Measurements from ENCODE around the gene PBX1. TPM values are rescaled to one million over a fixed set of nuclear protein-coding genes. Genes with fewer than 3 reads are reported as not detected.

Gene PBX1
- total and polyA plus RNA-seq, 4 donors = 2.2 to 17.3 (median 5.1) TPM

DNA sequence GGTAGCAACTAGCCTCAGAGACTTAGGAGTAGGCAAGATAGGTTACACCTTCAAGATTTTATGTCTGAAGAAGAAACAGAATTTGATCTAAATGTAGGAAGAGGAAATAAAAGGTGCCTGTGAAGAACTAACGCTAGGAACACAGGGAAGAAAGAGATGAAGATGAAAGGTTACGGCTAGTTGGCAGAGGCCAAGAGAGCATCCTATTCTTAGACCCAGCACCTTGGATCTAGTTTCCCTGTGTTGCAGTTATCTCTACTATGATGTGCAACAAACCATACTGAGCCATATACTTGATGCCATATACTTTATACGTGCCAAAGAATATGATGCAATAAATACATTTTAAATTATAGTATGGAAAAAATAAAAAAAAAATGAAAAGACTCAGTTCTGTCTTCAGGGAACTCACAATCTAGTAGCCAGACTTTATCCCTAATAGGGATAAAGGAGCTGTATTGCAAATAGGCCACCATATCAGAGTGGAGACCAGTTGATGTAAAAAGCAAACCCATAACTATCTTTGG is 181.1 kb downstream of the PBX1 start:
- no peak overlapping the region for H3K9ac ChIP-seq (ENCODE audit: low read depth in 1 of 2, low read length in 2 of 2)
- TF ChIP-seq SP1 (IDR thresholded peaks at IDR 0.05) (no peak), EGR1 (IDR thresholded peaks at IDR 0.05; ENCODE audit: low read depth in 2 of 2) (no peak), TAF1 (conservative IDR thresholded peaks at IDR 0.05) (no peak), RAD21 (IDR thresholded peaks at IDR 0.05) (no peak), YY1 (IDR thresholded peaks at IDR 0.05) (no peak), NR2F2 (IDR thresholded peaks at IDR 0.05) (no peak)
- TF ChIP-seq, protein P1, sequence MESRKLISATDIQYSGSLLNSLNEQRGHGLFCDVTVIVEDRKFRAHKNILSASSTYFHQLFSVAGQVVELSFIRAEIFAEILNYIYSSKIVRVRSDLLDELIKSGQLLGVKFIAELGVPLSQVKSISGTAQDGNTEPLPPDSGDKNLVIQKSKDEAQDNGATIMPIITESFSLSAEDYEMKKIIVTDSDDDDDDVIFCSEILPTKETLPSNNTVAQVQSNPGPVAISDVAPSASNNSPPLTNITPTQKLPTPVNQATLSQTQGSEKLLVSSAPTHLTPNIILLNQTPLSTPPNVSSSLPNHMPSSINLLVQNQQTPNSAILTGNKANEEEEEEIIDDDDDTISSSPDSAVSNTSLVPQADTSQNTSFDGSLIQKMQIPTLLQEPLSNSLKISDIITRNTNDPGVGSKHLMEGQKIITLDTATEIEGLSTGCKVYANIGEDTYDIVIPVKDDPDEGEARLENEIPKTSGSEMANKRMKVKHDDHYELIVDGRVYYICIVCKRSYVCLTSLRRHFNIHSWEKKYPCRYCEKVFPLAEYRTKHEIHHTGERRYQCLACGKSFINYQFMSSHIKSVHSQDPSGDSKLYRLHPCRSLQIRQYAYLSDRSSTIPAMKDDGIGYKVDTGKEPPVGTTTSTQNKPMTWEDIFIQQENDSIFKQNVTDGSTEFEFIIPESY (IDR thresholded peaks at IDR 0.05) = no peak
- TF ChIP-seq, protein P2, sequence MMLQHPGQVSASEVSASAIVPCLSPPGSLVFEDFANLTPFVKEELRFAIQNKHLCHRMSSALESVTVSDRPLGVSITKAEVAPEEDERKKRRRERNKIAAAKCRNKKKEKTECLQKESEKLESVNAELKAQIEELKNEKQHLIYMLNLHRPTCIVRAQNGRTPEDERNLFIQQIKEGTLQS (IDR thresholded peaks at IDR 0.05) = no peak
- 96% methylated on average over 3 of the region's 3 CpGs for WGBS
- no peaks in the 10 kb centered on the region for H3K9me3 ChIP-seq (ENCODE audit: control insufficient read depth in 4 of 4, low read length in 3 of 4)
- no peaks in the 10 kb centered on the region for H3K27me3 ChIP-seq (ENCODE audit: control insufficient read depth in 4 of 4, insufficient read depth in 4 of 4, low read length in 3 of 4)
- no peaks in the 10 kb centered on the region for H3K4me1 ChIP-seq (ENCODE audit: control insufficient read depth in 4 of 4, insufficient read depth in 4 of 4, low read length in 3 of 4)
- no peaks in the 10 kb centered on the region for H3K36me3 ChIP-seq (ENCODE audit: control insufficient read depth in 4 of 4, insufficient read depth in 3 of 4, low read depth in 1 of 4, low read length in 3 of 4)
- no peak overlapping the region for H3K27ac ChIP-seq (ENCODE audit: low read depth in 1 of 2, low read length in 2 of 2)
- no peak overlapping the region for H3K4me3 ChIP-seq (ENCODE audit: low read depth in 1 of 3, low read length in 3 of 3)
- DNase-seq (ENCODE audit: low spot score) = no peak

- no peaks in the 10 kb centered on the region for H3K36me3 ChIP-seq (ENCODE audit: control insufficient read depth in 4 of 4, insufficient read depth in 3 of 4, low read depth in 1 of 4, low read length in 3 of 4)
- DNase-seq (ENCODE audit: low spot score) = no peak
- no peak for TF ChIP-seq GABPA (IDR thresholded peaks at IDR 0.05 in 1 of 2, conservative IDR thresholded peaks at IDR 0.05 in 1 of 2)
- no peak for TF ChIP-seq FOXA2 (IDR thresholded peaks at IDR 0.05)
- no peak for TF ChIP-seq YY1 (IDR thresholded peaks at IDR 0.05)
- TF ChIP-seq, protein P2 (IDR thresholded peaks at IDR 0.05) = no peak
- no peak for TF ChIP-seq EGR1 (IDR thresholded peaks at IDR 0.05; ENCODE audit: low read depth in 2 of 2)
- no peak for TF ChIP-seq FOXA1 (IDR thresholded peaks at IDR 0.05)
- TF ChIP-seq SP1 (IDR thresholded peaks at IDR 0.05) = no peak
- TF ChIP-seq, protein P3, sequence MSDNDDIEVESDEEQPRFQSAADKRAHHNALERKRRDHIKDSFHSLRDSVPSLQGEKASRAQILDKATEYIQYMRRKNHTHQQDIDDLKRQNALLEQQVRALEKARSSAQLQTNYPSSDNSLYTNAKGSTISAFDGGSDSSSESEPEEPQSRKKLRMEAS (IDR thresholded peaks at IDR 0.05) = no peak
- H3K9me3 ChIP-seq (ENCODE audit: control insufficient read depth in 4 of 4, low read length in 3 of 4) = no peaks in the 10 kb centered on the region
- no peak overlapping the region for H3K9ac ChIP-seq (ENCODE audit: low read depth in 1 of 2, low read length in 2 of 2)
- no peak overlapping the region for H3K27ac ChIP-seq (ENCODE audit: low read depth in 1 of 2, low read length in 2 of 2)
- WGBS = 91% methylated on average over 3 of the region's 3 CpGs
- H3K4me3 ChIP-seq (ENCODE audit: low read depth in 1 of 3, low read length in 3 of 3) = no peak overlapping the region
- peaks cover 0 to under 1% (median 0%) of the 10 kb centered on the region in 4 donors for H3K4me1 ChIP-seq (ENCODE audit: control insufficient read depth in 4 of 4, insufficient read depth in 4 of 4, low read length in 3 of 4)
- no peaks in the 10 kb centered on the region for H3K27me3 ChIP-seq (ENCODE audit: control insufficient read depth in 4 of 4, insufficient read depth in 4 of 4, low read length in 3 of 4)
Measured at GRCh38 chr1:164742745-164743144, 183.8 kb downstream of the PBX1 start.

DNA sequence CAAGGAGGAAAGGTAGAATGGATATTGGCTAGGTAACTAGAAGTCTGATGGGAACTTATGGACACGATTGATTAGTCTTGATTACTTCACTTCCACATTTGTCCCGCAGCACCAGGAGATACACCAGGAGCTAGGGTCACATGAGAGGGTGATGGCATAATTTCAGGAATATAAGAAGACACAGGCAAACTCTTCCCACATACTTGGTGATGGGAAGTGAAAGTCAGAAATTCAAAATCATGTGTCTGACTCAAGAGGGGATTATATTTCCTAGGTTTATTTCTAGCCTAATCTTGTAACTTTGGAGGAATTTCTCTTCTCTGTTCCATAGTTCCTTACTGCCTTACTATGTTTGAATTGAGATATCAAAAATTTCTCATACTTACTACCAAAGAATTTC is 185.0 kb downstream of the PBX1 start:
- no peak overlapping the region for H3K9ac ChIP-seq (ENCODE audit: low read depth in 1 of 2, low read length in 2 of 2)
- no peaks in the 10 kb centered on the region for H3K36me3 ChIP-seq (ENCODE audit: control insufficient read depth in 4 of 4, insufficient read depth in 3 of 4, low read depth in 1 of 4, low read length in 3 of 4)
- no peak overlapping the region for H3K27ac ChIP-seq (ENCODE audit: low read depth in 1 of 2, low read length in 2 of 2)
- TF ChIP-seq HNF4A (conservative IDR thresholded peaks at IDR 0.05) = no peak
- TF ChIP-seq GABPA (IDR thresholded peaks at IDR 0.05 in 1 of 2, conservative IDR thresholded peaks at IDR 0.05 in 1 of 2) = no peak
- TF ChIP-seq FOXA2 (IDR thresholded peaks at IDR 0.05) = no peak
- TF ChIP-seq RAD21 (IDR thresholded peaks at IDR 0.05) = no peak
- TF ChIP-seq RXRA (IDR thresholded peaks at IDR 0.05) = no peak
- no peak for TF ChIP-seq YY1 (IDR thresholded peaks at IDR 0.05)
- no peak for TF ChIP-seq HNF4G (IDR thresholded peaks at IDR 0.05)
- TF ChIP-seq, protein P1 (IDR thresholded peaks at IDR 0.05) = no peak
- no peak for TF ChIP-seq FOXA1 (IDR thresholded peaks at IDR 0.05)
- TF ChIP-seq, protein P2 (IDR thresholded peaks at IDR 0.05) = no peak
- no peak for TF ChIP-seq TAF1 (conservative IDR thresholded peaks at IDR 0.05)
- no peak for TF ChIP-seq CTCF (IDR thresholded peaks at IDR 0.05; ENCODE audit: low read depth, low read length, missing input control)
- no peak for TF ChIP-seq SP1 (IDR thresholded peaks at IDR 0.05)
- TF ChIP-seq JUND (IDR thresholded peaks at IDR 0.05) = no peak
- TF ChIP-seq NR2F2 (IDR thresholded peaks at IDR 0.05) = no peak
- 84% methylated on average over 2 of the region's 2 CpGs for WGBS
- no peak for DNase-seq (ENCODE audit: low spot score)
- peaks cover 0 to 4% (median 0%) of the 10 kb centered on the region in 4 donors for H3K4me1 ChIP-seq (ENCODE audit: control insufficient read depth in 4 of 4, insufficient read depth in 4 of 4, low read length in 3 of 4)
- no peaks in the 10 kb centered on the region for H3K9me3 ChIP-seq (ENCODE audit: control insufficient read depth in 4 of 4, low read length in 3 of 4)
- H3K4me3 ChIP-seq (ENCODE audit: low read depth in 1 of 3, low read length in 3 of 3) = no peak overlapping the region
- no peaks in the 10 kb centered on the region for H3K27me3 ChIP-seq (ENCODE audit: control insufficient read depth in 4 of 4, insufficient read depth in 4 of 4, low read length in 3 of 4)
